CD4-positive, alpha-beta memory T cell (primary cell): ENCODE results near the gene RALGAPA1. TPM values are rescaled to one million over a fixed set of nuclear protein-coding genes. Genes with fewer than 3 reads are reported as not detected.

Experiments used
- polyA plus RNA-seq, 2 donors: library from polyadenylated mRNA; unstranded; fragments of 300-500 nt; fragmentation: Illumina TruSeq; gene quantifications; one replicate each; pipeline ENCODE4 v1.2.3, GENCODE V29; 2021
- total RNA-seq, 2 experiments: library from RNA; stranded (reverse); gene quantifications; one replicate each; pipeline ENCODE4 v1.2.3, GENCODE V29; 2021

RALGAPA1 gene
- total and polyA plus RNA-seq, 4 experiments from 2014 or later = 15.1 to 66.0 (median 42.9) TPM

Other genes starting within 250 kb of the RALGAPA1 start
- gene BRMS1L, start 17.0 kb upstream of the RALGAPA1 start, total RNA-seq = 1 to 10 TPM; 5.3 to 9.7 TPM
- gene BRMS1L, start 17.0 kb upstream of the RALGAPA1 start, polyA plus RNA-seq = 1 to 10 TPM; 3.1 to 5.9 TPM